Measurements from ENCODE around the gene KIF9. TPM values are rescaled to one million over a fixed set of nuclear protein-coding genes. Genes with fewer than 3 reads are reported as not detected.
"Not testable (repeated sequence)": the region's sequence is repeated elsewhere in the genome, so short reads cannot be mapped to it uniquely, and the experiment has no call there.

KIF9 gene
- polyA plus RNA-seq, 5 donors: 14.6 to 19.1 (median 15.4) TPM

GRCh38 chr3:47295976-47296375 is 13.4 kb upstream of the KIF9 start:
- no peak for DNase-seq

GRCh38 chr3:47295322-47295721 is 12.7 kb upstream of the KIF9 start:
- DNase-seq: no peak

DNA sequence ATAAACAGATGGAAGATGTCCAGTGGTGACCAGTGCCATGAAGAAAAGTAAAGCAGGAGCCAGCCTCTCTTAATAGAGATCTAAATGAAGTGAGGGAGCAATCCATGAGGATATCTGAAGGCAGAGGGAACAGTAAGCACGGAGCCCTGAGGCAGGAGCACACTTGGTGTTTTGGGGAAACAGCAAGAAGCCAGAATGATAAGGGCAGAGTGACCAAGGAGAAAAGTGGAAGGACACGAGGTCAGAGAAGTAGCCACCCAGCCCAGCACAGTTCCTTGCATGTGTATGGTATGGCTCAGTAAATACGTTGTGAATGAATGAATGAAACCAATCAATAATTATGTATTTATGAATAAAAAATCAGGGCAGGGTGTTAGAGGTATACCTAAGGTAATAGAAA is 11.8 kb upstream of the KIF9 start:
- DNase-seq: no peak

DNA sequence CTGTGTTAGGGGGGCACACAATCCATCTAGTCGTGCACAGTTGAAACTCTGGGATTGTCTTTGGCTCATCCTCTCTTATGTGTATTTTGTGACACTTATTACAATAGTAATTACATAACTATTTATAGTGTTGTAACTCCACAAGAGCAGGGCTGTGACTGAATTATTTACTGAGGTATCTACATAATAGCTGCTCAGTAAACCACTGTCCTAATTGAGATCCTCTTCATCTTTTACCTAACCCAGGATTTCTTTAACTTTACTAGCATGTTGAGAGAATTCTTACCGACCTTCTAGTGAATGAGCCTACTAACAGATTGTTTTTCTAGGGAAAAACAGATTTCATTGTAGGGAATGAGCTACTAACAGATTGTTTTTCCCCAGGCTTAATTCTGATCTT is 11.2 kb upstream of the KIF9 start:
- DNase-seq: no peak

DNA sequence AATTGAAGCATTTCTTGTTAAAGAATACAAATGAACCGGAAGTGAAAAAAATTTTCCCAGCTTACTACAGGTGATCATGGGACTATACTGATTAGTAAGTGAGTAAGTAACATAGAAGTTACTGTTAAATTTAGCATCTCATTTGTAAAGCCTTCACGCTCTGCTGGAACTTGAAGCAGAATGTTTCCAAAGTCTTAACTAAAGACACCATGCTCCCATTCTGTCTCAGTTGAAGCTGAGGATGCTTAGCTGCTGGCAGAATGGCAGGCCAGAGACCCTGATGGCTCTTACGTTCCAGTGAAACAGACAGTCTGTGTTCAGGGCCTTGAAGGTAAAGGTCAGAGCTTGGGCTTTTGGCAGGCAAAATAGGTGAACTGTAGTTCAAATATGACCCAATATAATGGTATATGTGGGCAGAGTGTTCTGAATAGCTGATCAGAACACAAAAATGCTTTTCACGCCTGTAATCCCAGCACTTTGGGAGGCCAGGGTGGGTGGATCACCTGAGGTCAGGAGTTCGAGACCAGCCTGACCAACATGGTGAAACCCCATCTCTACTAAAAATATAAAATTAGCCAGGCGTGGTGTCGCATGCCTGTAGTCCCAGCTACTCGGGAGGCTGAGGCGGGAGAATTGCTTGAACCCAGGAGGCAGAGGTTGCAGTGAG is 9.3 kb upstream of the KIF9 start:
- DNase-seq: not testable (repeated sequence)

DNA sequence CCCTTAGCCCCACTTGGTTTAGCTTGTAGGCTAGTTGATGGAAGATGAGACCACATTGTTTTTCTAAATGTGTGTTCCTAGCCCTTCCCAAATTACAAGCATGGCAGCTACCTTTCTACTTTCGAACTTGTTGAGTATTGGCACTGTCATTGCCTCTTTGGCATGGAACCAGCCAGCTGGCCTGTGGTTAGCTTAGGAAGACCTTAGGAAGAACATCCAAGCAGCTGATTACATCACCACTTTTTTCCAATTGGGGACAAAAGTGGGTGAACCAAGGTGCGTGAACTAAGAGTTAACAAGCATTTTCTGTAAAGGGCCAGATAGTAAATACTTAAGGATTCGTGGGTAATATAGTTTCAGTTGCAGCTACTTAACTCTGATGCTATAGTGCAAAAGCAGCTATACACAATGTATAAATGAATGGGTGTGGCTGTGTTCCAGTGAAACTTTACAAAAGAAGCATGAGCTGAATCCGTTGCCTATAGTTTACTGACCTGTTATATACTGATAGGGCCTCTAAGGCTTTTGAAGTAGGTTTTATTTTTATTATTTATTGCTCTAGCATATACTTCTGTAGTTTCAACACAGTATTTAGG is 8.7 kb upstream of the KIF9 start:
- no peak for DNase-seq

DNA sequence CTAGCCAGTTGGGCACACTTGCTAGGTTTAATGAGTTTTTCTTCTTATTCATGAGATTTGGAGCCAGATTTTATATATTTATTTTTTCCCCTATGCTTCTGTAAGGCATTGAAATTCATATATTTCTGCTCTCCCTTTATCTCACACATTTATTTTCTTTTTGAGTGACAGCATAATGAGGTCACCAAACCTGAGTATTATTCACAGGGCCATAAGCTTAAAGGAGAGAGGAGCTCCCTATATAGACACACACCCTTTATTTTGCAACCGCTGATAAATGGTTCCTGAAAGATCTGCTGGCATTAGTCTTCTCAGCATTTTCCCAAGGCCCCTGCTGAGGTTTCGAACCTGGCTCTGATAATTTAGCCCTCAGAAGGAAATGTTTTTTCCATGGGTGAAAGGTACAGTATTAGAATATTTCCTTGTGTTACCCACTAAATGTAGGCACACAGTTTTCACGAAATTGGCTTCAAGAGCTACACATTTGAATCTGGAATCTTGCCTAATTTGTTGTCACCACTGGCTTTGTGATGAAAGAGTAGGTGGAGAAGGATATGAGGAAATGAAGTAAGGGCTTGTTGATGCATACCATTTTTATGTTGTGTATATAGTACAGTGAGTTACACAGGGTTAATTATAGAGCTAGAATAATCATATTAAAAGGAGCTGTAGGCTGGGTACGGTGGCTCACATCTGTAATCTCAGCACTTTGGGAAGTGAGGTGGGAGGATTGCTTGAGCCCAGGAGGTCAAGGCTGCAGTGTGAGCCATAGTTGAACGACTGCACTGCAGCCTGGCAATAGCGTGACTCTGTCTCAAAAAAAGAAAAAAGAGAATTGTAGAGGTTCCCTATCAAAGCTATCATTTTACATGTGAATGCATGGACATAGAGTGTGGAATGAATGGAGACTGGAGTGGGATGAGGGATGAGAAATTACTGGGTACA is 6.6 kb upstream of the KIF9 start:
- DNase-seq: no peak

- DNase-seq: peak in 1 of 2 donors; percentile 5
Measured at GRCh38 chr3:47283591-47284364, 1.2 kb upstream of the KIF9 start.

- DNase-seq: peak in 1 of 2 donors; percentile 1
Measured at GRCh38 chr3:47283193-47283537, 566 bp upstream of the KIF9 start.

- DNase-seq: no peak
Measured at GRCh38 chr3:47280519-47280918, 2.1 kb downstream of the KIF9 start.

DNA sequence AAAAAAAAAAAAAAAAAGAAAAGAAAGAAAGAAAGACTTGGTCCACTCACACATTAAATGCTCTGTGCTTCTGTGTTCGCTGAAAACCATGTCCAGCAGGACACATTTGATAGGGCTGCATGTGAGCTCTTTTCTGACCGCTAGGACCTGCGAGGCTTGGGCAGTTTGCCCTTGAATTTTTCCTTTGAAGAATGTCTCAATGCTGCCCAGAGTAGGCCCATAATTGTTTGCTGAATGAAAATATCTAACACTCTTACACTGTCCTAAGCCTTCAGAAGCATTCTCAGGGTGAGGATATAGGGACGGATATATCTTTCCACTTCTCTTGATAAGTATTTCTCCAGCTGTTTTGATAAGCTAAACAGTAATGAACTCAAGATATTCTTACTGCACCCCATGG is 6.0 kb downstream of the KIF9 start:
- no peak for DNase-seq

DNA sequence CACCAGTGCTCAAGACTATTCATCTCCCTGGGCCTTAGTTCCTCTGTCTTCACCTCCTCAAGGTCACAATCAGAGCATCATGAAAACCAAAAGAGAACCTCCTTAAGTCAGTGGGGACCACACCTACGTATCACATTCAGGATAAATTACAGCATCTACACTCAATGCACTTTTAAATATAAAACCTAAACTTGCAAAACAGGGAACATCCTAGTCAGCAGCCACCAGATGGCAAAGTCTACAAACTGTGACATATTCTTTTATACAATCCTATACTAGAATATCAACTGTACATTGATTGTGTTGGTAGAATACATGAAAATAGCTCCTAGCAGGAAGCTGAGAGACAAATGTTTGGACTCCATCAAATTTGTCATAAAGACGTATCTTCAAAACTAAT is 7.9 kb downstream of the KIF9 start:
- DNase-seq: no peak

DNA sequence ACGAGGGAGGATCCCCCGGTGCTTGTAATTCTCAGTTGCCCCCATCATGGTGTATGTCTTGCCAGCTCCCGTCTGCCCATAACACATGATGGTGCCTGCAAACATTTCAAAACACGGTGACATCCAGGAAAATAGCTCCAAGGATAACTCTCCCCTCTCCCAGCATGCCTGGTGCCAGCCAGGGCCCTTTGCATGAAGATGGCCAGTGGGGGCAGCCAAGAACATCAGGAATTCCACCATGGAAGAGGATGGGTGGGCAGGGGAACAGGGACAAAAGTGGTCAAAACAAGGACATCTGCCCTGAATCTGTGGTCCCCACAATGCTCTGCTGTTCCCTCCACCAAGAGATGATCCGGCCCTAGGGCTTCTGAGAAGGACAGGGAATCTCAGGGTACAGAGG is 9.0 kb downstream of the KIF9 start:
- DNase-seq: no peak

GRCh38 chr3:47270526-47270925 is 12.1 kb downstream of the KIF9 start:
- no peak for DNase-seq

- DNase-seq: no peak
Measured at GRCh38 chr3:47267490-47267824, 15.1 kb downstream of the KIF9 start.

DNA sequence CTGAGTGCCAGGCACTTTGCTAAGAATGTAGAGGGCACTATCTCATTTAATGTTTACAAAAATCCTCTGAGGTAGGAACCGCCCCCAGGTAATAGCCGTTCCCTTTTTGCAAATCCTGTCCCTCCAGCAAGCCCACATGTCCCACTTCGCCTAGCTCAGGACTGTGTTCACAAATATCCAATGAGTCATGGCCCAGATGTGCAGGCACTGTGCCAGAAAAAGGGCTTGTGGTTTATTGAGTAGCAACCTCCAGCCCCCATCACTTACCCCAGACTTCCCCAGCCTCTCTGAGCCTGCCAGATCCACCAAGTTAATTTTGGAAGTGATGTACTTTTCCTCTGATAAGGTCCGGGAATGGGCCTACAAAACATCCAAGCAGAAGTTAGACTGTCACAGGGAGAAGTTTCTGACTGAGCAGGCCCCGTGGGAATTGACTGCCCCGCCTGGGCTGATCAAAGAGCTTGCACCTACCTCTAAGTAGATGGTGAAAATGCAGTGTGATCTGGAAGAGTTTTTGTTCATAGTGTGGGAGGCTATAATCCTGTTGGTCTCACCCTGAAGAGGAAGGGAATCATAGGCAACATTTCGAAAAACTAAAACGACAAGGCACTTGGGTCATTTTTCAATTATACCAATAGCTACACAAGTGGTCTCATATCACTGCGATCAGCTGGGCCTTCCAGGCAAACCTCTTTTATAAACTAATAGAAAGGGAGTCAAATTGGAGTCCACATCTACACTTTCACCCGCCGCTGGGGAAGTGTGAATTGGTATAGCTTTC is 15.7 kb downstream of the KIF9 start:
- peak in 1 of 2 donors; percentile 9 for DNase-seq

GRCh38 chr3:47265725-47266428 is 16.7 kb downstream of the KIF9 start:
- DNase-seq: no peak

DNA sequence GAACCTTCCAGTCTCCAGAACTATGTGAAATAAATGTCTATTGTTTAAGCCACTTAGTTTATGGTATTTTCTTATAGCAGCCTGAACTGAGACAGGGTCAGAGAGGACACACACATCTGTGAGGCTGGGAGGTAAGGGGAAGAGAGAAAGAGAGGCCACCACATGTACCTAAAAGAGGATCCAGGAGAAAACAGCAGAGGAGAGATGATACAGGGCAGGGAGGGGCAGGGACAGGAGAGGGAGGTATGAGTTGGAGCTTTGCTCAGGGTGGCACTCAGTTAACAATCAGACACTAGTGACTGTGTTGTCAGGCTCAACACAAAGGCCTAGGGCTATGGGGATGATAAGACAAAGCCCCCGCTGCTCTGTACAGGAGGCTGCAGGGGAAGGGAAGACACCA is 17.6 kb downstream of the KIF9 start:
- DNase-seq: no peak

- DNase-seq: no peak
Measured at GRCh38 chr3:47261301-47261700, 21.3 kb downstream of the KIF9 start.

- DNase-seq: no peak
Measured at GRCh38 chr3:47260605-47261004, 22.0 kb downstream of the KIF9 start.

GRCh38 chr3:47259114-47259513 is 23.5 kb downstream of the KIF9 start:
- no peak for DNase-seq
